ENCODE data around the gene ZNF689. TPM values are rescaled to one million over a fixed set of nuclear protein-coding genes. Genes with fewer than 3 reads are reported as not detected.

The ZNF689 gene
- total and polyA plus RNA-seq, 2 of the 4 experiments (the other 2 are of a cell fraction): 2.7 to 2.9 TPM

DNA sequence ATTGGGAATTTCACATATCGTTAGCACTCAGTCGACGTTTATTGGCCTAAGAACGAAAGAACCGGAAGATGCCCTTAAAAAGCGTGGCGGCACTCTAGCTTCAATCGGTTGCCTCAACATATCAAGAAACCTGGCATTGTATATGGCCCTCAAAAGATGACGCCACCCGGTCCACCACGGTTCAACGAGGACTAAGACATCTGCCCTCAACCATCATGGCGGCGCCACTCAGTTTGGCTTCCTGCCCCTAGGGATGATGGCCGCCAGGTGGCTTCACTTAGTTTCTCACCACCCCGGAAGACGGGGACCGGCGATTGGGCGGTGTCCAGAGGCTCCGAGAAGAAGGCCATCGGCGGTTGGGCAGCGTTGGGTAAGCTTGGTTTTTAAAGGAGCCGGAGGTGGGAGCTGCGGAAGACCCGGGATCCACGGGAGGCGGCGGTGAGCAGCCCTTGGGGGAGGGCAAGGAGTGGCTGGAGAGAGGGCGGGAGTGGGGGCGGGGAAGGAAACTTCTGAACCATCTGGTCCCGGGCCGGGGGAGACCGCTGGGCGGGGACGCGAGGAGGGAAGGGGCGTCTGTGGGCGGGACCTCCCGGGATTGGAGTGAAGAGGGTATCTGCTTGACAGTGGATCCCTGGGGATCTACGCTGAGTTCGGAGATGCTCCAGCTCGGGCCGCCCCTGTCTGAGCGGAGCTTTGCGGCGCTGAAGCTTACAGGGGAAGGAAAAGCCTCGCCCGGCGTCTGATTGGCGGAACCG is 40.4 kb upstream of the ZNF689 start, which contains the start of gene PRR14:
TSS of gene PRR14 (plus strand) at position 592 of the 755 bp plus-strand sequence. CDS start 686 bp downstream, outside the sequence.
- BruUV-seq (replicated peaks): no TSS peak
- peak within 1 kb of the TSS; percentile 74 for H2BK5ac ChIP-seq (ENCODE audit: low read depth, low read length, poor library complexity, severe bottlenecking)
- H2AK5ac ChIP-seq (ENCODE audit: low read depth, low read length): peak within 1 kb of the TSS; percentile 50
- peak; percentile 89 for ATAC-seq (ENCODE audit: low read depth)
- no peaks in the 10 kb centered on the region for H3K9me3 ChIP-seq (ENCODE audit: control insufficient read depth, insufficient read depth, low read length)
- H3K4me2 ChIP-seq (ENCODE audit: low read depth, low read length): peak within 1 kb of the TSS; percentile 95
- peak within 1 kb of the TSS; percentile 92 to 97 for H4K8ac ChIP-seq (ENCODE audit: low read depth in 2 of 2, low read length in 2 of 2)
- H3K4ac ChIP-seq (ENCODE audit: low read depth, low read length): peak within 1 kb of the TSS; percentile 83
- DNase-seq: peak; percentile 99
- H2BK20ac ChIP-seq (ENCODE audit: low read depth, low read length): peak within 1 kb of the TSS; percentile 45; the same call in 1 of the 2 replicates
- peak within 1 kb of the TSS; percentile 88 for H2AK9ac ChIP-seq (replicated peaks; ENCODE audit: low read depth, low read length, poor library complexity)
- peak within 1 kb of the TSS; percentile 78 for H4K91ac ChIP-seq (ENCODE audit: insufficient read depth, low read depth, low read length)
- peak within 1 kb of the TSS; percentile 86 for H3K14ac ChIP-seq (replicated peaks; ENCODE audit: low read depth, low read length)
- no peaks in the 10 kb centered on the region for H3K9me1 ChIP-seq (ENCODE audit: insufficient read depth, low read length)
- H2BK15ac ChIP-seq (ENCODE audit: low read depth, low read length): peak within 1 kb of the TSS; percentile 50; the same call in 1 of the 3 replicates
- CTCF ChIA-PET: interaction anchor here (1.2 kb wide), 1 partner anchor 16 kb away, joined by 3 read pairs; no protein-coding TSS in a partner anchor
- no peaks in the 10 kb centered on the region for H3K27me3 ChIP-seq (ENCODE audit: control insufficient read depth, insufficient read depth, low read length)
- intact Hi-C loops (cut with micrococcal nuclease): loop anchor here (2.0 kb wide), 1 partner anchor 124 kb away; the partner anchor contains the start of gene ZNF768
- POLR2A ChIA-PET (ENCODE audit: unreplicated experiment): no interaction called here
- H3K18ac ChIP-seq (ENCODE audit: low read depth, low read length): peak within 1 kb of the TSS; percentile 68
- H2BK120ac ChIP-seq (ENCODE audit: low read depth, low read length): peak within 1 kb of the TSS; percentile 78
- in situ Hi-C loops (cut with MboI; ENCODE audit: low sequenced_read_pairs): no loop called here
- H3K36me3 ChIP-seq (ENCODE audit: control insufficient read depth, insufficient read depth, low read length): peaks cover 20% of the 10 kb centered on the region
- dilution Hi-C loops (cut with HindIII; ENCODE audit: low sequenced_read_pairs, unreplicated experiment): no loop called here
- peaks cover 6% of the 10 kb centered on the region; the same call in 1 of the 2 replicates for H3K4me1 ChIP-seq (ENCODE audit: control insufficient read depth, insufficient read depth, low read length)
- peak within 1 kb of the TSS; percentile 82 for H3K9ac ChIP-seq (ENCODE audit: low read depth, low read length)
- H4K20me1 ChIP-seq (ENCODE audit: insufficient read depth, low read length): no peaks in the 10 kb centered on the region
- peak within 1 kb of the TSS; percentile 73 for H3K27ac ChIP-seq (ENCODE audit: insufficient read depth, low read length)
- WGBS, 2 experiments (ENCODE audit: extremely low coverage in 2 of 2, insufficient read length in 1 of 2): 3% methylated on average over 33 of the region's 53 CpGs; no CpG with 5 or more reads in 1 of the 2 experiments
- H3K79me1 ChIP-seq (ENCODE audit: low read depth in 1 of 2, low read length in 2 of 2): peaks cover 14 to 30% of the 10 kb centered on the region in 2 experiments
- H3K56ac ChIP-seq (ENCODE audit: extremely low read depth, insufficient read depth, low read length): peak within 1 kb of the TSS; percentile 63
- H3K23ac ChIP-seq (ENCODE audit: low read depth, low read length): peak within 1 kb of the TSS; percentile 83
- peak within 1 kb of the TSS; percentile 84 for H3K4me3 ChIP-seq (ENCODE audit: insufficient read depth, low read depth, low read length)
- peak within 1 kb of the TSS; percentile 96 for H2AFZ ChIP-seq (replicated peaks; ENCODE audit: low read length, poor library complexity)
- no peak for TF ChIP-seq CHD1 (IDR thresholded peaks at IDR 0.05; ENCODE audit: low read depth, low read length)
- TF ChIP-seq RCOR1 (IDR thresholded peaks at IDR 0.05; ENCODE audit: insufficient replicate concordance, low read length): no peak
- peak; percentile 58 for TF ChIP-seq CEBPB (IDR thresholded peaks at IDR 0.05; ENCODE audit: low read depth, low read length)
- TF ChIP-seq, protein P1, sequence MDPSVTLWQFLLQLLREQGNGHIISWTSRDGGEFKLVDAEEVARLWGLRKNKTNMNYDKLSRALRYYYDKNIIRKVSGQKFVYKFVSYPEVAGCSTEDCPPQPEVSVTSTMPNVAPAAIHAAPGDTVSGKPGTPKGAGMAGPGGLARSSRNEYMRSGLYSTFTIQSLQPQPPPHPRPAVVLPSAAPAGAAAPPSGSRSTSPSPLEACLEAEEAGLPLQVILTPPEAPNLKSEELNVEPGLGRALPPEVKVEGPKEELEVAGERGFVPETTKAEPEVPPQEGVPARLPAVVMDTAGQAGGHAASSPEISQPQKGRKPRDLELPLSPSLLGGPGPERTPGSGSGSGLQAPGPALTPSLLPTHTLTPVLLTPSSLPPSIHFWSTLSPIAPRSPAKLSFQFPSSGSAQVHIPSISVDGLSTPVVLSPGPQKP (IDR thresholded peaks at IDR 0.05; ENCODE audit: borderline replicate concordance, low read depth, low read length): peak; percentile 91
- TF ChIP-seq FOS (IDR thresholded peaks at IDR 0.05; ENCODE audit: low read depth, low read length): peak; percentile 37; the same call in 1 of the 2 replicates
- TF ChIP-seq CTCF (conservative IDR thresholded peaks at IDR 0.05; ENCODE audit: low read depth, low read length): peak; percentile 27
- peak; percentile 68; the same call in 1 of the 2 replicates for TF ChIP-seq MAZ (IDR thresholded peaks at IDR 0.05; ENCODE audit: borderline replicate concordance, low read depth, low read length)
- H4K5ac ChIP-seq (ENCODE audit: low read depth, low read length): peak within 1 kb of the TSS; percentile 99

All from IMR-90 (cell line).